ENCODE measurements around the gene PSEN2. TPM values are rescaled to one million over a fixed set of nuclear protein-coding genes. Genes with fewer than 3 reads are reported as not detected.
A peak's percentile ranks its signal among the peaks of the same experiment; 100 is the strongest.

PSEN2 gene
- total RNA-seq, 1 donor from 2014 or later: 30.9 TPM

DNA sequence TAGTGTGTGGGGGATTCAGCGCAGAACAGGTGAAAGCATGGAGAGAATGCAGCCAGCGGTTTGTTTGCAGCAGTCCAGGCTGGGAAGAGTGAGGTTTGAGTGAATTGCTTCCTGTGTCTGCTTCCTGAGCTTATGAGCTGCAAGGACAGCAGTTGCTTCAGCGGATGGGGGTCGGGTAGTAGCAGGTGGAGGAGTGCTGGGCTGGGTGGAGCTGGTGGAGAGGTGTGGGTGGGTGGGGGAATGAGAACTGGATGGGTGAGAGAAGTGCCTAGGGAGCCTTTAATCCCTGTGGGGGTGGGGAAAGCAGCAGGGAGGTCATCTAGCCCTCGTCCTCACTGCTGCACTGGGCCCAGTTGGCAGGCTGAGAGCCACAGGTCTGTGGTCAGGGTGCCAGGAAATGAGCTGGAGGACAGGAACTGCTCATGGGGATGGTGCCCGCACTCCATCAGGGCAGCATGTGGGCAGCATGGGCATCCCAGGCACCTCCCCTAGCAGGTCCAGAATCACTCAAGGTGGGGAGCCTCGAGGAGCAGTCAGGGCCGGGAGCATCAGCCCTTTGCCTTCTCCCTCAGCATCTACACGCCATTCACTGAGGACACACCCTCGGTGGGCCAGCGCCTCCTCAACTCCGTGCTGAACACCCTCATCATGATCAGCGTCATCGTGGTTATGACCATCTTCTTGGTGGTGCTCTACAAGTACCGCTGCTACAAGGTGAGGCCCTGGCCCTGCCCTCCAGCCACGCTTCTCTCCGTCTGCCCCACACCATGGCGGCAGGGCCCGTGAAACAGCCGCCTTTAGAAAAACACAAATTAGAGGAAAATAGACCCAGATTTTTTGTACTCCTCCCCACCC lies 14.8 kb downstream of the PSEN2 start:
- peak; percentile 76 for DNase-seq (ENCODE audit: low spot score)

DNA sequence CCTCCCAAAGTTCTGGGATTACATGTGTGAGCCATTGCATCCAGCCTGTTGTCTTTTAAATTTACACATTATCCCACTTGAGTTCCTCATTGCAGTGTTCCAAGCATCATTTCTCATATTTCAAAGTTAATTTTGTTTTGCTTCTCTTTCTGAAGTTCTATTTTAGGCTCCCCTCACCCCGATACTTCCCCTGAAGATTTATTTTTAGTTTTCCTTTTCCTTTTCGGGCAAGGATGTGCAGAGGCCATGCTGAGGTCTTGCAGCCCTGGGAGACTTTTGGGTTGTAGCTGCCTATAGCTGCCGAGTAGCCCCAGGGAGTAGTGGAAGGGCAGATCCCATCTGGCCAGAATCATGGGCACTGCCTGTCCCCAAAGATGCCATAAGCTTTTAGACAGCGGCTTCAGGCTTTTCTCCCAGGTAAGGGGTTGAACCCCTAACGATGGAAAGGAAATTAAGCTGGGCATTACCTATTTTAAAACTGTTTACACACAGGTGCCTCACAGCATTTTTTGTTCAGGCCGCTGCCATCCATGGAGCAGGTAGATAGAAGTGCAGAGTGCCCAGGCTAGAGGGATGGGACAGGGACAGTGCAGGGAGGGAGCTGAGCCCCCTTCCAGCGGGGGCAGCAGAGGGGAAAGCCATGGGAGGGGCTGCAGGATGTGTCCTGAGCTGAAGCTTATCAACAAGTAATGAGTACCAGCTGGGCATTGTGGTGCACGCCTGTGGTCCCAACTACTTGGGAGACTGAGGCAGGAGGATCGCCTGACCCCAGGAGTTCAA lies 15.9 kb downstream of the PSEN2 start:
- peak; percentile 74 for DNase-seq (ENCODE audit: low spot score)

DNA sequence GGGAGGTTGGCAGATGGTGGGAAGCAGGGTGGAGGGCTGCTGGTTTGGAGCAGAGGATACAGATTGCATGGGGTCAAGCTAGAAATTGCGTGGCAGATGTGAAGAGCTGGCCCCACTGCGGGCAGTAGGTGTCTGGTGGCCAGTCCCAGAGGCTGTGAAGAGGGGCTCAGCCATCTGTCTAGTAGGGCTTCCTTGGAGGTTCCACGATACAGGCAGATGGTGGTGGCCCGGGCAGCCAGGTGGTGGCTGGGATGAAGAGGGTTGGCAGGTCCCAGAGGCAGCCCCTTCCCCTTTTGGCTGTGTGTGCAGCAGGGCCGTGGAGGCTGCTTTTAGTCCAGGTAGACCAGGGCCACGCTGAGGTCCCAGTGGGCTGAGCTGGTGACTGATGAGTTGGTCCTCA lies 16.6 kb downstream of the PSEN2 start:
- DNase-seq (ENCODE audit: low spot score): no peak

DNA sequence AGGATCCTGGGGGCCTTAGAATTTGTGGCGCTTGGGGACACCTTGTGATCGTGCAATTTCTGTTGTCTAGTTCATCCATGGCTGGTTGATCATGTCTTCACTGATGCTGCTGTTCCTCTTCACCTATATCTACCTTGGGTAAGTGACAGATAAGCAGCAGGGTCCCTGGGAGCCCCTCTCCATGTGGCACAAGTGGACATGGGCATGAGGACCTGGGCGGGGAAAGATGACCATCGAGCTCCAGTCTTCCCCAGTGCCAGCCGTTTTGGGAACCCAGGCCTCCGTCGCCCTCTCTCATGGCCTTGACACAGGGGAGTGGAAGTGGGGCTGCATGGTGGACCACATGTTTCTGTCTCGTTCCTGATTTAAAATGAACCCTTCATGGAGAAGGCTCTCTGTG lies 17.6 kb downstream of the PSEN2 start:
- no peak for DNase-seq (ENCODE audit: low spot score)

DNA sequence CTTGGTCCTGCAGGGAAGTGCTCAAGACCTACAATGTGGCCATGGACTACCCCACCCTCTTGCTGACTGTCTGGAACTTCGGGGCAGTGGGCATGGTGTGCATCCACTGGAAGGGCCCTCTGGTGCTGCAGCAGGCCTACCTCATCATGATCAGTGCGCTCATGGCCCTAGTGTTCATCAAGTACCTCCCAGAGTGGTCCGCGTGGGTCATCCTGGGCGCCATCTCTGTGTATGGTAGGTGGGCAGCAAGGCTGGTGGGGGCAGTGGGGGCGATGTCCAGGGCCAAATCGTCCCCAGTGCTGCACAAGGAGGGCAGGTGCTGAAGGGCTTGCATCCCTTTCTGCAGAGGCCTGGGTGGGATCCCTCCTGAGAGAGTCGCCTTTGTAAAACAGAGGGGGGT lies 18.4 kb downstream of the PSEN2 start:
- no peak for DNase-seq (ENCODE audit: low spot score)

DNA sequence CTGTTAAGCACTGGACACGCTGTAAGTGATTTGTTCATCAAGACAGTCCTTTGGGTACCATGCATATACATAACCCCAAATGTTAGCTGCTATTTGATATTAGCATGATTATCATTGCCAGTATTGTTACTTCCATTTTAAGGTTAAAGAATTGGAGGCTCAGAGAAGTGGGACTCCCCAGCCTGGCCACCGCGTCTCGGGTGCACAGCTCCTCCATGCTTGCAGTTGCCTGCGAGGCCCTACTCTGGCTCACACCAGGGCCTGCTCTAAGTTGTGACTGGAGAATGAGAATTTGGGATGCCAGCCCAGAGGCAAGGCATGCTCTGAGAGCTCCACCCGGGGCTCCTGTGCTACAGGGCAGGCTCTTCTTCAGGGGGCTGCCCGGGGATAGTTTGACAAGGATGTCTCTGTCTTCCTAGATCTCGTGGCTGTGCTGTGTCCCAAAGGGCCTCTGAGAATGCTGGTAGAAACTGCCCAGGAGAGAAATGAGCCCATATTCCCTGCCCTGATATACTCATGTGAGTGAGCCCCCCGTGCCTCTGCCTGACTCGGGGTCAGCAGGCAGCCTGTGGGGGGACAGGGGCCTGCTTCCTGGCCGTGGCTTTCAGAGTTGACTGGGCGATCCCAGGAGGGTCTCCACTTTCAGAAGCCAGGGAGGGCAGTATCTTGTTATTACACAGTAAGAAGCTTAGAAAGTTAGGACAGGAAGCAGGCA lies 19.4 kb downstream of the PSEN2 start:
- DNase-seq (ENCODE audit: low spot score): peak; percentile 59

DNA sequence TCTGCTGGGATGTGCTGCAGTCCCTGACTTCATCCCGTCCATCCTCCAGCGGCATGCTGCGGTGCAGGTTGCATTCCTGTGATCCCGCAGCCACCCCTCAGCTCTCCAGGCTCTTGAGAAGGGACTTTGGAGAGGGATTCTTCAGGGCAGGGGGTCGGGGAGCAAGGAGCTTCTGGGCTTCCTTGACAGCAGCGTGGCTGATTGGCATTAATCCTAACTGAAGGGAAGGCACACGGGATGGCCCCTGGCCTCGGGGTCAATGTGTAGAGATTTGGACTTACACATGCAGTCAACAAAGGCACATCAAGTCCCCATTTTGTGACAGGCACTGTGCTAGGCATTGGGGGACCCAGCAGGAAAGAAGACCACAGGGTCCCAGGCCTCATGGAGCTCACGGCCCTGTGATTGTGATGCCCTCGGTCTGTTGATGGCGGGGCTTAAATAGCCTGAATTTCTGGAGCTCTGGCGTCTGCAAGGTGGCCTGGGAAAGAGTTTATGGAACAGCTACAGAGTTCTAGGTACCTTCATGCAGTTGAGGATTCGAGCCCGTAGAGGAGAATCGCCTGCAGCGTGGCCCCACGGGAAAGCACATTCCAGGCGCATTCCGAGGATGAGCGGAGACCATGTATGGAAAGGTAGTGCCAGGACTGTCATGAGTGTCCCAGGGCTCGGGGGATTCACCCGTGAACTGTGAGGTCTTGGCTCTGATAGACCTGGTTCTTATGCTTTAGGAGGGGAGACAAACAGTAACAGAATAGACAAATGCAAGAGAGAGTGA lies 20.1 kb downstream of the PSEN2 start:
- DNase-seq (ENCODE audit: low spot score): peak; percentile 65

DNA sequence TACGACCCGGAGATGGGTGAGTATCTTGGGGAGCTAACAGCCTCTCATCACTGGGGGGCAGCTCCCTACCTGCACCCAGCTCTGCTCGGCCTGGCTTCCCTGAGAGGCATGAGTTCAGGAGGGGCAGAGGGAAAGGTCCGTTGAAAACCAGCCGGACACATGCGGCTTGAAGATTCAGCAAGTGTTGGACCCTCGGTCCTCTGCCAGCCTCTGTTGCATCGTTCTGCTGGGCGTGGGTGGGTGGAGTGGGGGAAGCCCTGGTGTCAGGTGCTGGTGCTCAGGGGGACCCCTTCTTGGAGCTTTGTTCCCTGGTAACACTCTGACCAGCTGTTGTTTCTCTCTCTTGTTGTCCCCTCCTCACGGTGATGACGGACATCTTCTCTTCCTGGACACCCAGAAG lies 20.9 kb downstream of the PSEN2 start:
- DNase-seq (ENCODE audit: low spot score): peak; percentile 45

DNA sequence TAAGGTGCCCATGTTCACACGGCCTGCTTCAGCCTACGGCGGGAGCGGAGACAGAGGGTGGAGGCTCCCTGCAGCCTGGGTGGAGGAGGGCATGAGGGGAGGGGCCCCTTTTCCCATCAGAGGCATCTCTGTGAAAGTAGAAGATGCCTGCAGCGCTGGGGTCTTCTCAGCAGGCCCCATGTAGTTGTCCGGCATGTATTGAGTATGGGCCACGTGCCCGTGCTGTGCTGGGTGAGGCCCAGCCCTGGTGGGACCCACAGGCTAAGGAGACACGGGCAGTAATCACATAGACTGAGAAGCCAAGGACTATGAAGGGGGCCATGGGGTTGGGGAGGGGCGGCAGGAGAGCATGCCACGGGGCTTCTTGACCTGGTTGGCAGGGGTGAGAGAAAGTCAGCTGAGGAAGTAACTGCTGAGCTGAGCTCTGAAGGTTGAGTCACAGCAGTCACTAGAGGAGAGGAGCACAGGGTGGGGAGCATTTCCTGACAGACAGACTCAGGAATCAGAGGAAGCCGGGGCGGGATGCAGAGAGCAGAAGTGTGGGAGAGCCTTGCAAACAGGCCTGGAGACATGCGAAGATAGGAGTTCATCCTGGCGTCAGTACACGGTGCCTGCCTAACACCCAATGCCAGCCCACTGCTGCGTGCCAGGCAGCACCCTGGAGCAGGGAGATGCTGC lies 21.6 kb downstream of the PSEN2 start:
- DNase-seq (ENCODE audit: low spot score): no peak

DNA sequence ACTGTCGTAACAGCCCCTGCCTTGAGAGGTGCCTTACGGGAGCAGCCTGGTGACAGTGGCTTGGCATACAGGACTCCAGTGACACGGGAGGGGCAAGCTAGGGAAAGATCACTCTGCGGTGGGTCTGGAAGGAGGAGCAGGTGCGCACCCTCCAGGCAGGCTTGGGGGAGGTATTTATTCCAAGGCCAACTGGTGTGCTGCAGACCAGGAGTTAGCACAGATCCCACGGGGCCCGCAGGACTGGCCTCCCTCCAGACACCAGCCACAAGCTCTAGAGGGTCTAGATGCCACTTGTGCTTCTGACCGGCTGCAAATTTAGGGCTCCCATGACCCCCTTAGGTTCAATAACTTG lies 22.1 kb downstream of the PSEN2 start:
- DNase-seq (ENCODE audit: low spot score): no peak

DNA sequence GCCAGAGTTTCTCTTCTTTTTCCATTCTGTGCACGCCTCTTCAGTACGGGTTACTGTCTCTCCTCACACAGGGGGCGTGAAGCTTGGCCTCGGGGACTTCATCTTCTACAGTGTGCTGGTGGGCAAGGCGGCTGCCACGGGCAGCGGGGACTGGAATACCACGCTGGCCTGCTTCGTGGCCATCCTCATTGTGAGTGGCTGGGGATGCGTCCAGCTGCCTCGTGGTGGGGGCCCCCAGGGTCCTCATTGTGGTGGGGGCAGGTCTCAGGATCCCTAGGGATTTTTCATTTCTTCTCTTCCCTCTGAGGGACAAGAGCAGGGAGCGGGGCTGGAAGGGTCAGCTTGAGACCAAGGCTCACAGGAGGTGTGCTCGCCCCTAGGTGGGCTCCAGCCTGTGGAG lies 23.5 kb downstream of the PSEN2 start:
- no peak for DNase-seq (ENCODE audit: low spot score)

DNA sequence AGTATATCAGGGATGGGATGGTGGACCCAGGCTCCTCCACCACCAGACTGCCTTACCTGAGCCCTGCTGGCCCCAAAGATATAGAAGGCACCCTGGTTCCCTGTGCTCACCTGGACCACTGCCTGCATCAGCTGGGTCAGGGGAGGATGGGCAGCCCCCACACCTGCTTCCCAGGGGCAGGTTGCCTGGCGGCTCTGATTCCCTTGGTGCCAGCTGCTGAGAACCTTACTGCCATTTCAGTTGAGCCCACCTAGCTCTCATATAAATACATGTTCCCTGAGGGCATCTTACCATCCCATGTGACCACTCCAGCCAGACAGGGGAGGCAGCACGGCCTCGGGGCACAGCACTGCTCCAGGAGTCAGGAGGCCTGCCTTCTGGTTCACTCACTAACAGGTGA lies 24.4 kb downstream of the PSEN2 start:
- DNase-seq (ENCODE audit: low spot score): no peak

DNA sequence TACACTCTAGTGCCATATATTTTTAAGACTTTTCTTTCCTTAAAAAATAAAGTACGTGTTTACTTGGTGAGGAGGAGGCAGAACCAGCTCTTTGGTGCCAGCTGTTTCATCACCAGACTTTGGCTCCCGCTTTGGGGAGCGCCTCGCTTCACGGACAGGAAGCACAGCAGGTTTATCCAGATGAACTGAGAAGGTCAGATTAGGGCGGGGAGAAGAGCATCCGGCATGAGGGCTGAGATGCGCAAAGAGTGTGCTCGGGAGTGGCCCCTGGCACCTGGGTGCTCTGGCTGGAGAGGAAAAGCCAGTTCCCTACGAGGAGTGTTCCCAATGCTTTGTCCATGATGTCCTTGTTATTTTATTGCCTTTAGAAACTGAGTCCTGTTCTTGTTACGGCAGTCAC lies 25.2 kb downstream of the PSEN2 start:
- DNase-seq (ENCODE audit: low spot score): no peak

DNA sequence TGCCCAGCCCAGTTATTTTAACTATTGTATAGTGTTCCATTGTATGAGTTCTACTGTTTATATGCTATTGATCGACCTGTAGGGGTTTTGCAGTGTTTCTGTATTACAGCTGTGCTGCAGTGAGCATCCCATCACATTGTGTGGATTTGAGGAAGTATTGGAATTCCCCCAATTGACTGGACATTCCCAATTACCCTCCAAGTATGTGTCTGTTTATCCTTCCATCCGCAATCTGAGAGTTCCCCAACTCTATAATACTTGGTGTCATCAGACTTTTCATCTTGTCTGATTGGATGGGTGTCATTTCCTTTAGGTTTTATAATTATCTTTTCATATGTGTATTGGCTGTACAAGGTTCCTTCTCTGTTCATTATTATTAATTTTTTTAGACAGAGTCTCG lies 27.8 kb downstream of the PSEN2 start:
- no peak for DNase-seq (ENCODE audit: low spot score)

DNA sequence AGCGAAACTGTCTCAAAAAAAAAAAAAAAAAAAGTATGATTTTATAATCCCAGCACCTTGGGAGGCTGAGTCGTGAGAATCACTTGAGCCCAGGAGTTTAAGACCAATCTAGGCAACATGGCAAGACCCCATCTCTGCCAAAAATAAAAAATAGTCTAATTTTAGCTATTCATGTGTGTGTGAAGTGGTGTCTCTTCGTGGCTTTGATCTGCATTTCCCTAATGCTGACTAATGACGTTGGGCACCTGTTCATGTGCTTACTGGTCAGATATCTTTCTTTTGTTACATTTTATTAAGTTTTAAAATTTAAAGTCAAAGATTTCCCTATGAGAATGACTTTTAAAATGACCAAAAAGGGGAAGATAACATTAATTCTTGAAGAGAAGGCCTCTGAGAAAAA lies 31.0 kb downstream of the PSEN2 start:
- no peak for DNase-seq (ENCODE audit: low spot score)

DNA sequence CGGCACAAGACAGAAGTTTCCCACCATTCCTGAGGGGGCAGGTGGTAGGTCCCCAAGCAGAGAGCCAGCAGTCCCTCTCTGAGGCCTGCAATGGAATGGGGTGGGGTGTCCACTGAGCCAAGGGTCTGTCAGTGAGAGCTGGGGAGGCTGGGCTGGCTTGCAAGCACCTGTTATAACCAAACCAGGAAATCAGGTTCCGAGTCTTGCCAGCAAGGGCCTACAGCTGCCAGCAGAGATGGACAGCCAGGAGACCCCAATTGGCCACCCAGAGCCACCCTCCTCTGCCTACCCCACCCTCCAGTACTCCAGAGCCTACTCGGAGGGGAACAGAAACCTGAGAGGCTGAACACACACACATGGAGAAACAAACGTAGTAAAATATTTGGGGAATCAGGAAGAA lies 32.2 kb downstream of the PSEN2 start:
- no peak for DNase-seq (ENCODE audit: low spot score)

DNA sequence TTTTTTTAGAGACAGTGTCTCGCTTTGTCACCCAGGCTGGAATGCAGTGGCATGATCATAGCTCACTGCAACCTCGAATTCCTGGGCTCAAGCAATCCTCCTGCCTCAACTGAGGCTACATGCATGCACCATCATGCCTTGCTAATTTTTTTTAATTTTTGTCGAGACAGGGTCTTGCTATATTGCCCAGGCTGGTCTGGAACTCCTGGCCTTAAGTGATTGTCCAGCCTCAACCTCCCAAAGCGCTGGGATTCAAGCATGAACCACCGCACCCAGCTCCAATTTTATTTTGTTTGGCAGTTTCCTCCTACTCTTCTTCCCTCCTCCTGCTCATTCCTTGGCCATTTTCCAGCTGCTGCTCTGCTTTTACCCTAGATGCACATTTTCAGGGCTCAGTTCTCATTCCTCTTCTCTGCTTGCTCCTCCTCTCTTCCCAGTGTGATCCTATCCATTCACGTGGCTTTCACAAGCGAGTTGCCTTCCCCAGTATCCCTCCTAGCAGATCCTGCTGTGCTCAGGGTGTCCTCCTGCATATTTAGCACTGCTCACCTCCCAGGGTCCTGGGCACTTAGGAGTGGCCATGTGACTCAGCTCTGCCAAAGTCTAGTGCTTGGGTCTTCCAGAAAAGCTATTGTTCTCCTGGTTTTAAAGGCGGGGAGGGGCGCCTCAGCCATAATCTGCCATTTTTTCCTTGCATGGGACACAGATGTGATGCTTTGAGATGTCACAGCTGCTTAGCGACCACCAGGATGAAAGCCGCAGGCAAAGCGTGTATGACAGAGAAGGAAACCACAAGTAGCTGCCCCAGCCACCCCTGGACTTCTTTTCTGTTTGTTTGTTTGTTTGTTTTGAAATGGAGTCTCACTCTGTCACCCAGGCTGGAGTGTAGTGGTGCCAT lies 33.7 kb downstream of the PSEN2 start:
- no peak for DNase-seq (ENCODE audit: low spot score)

DNA sequence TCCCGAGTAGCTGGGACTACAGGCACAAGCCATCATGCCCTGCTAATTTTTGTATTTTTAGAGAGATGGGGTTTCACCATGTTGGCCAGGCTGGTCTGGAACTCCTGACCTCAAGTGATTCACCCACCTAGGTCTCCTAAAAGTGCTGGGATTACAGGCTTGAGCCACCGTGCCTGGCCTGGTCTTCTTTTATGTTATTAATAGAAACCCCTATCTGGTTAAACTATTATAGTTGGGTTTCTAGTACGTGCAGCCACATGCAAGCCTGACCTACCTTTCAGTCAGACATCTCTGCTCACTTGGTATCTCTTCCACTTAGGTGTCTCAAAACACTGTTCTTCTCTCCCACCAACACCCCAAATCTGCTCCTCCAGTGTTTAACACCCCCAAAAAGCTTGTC lies 34.4 kb downstream of the PSEN2 start:
- no peak for DNase-seq (ENCODE audit: low spot score)

DNA sequence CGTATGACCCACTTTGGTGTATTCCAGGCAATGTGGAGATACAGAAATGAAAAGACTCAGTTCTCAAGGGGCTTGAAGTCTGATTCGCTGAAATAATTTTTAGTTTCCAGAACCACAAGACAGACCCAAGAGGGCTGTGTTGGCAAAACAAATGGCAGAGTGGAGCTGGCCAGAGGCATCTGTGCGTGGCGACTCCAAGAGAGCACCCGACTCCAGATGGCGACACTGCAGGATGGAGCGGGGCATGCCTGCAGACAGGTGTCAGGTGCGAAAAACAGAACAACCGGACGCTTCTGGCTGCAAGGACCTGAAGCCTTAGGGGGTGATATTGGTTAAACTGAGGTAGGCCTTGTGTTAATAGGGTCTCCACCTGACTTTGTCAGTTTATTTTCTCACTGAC lies 38.0 kb downstream of the PSEN2 start:
- DNase-seq (ENCODE audit: low spot score): no peak

DNA sequence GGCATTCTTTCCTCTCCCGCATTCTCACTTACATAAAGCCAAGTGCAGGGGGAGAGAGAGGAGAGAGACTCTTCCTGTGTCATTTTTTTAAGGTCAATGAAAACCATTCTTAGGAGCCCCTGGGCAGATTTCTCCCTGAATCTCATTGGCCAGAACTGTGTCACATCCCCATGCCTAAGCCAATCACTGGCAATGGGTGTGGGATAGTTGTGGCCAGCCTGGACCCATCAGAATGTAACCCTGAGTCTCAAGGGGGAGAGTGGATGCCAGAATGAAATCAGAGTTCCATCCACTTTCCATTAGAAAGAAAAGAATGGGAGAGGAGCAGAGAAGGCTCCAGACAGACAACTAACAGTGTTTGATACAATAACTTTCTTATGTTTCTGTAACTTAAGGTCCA lies 38.5 kb downstream of the PSEN2 start:
- DNase-seq (ENCODE audit: low spot score): no peak
